HEK293 (cell line): ENCODE data around the gene PAK5.

Source experiments
- CTCF ChIA-PET: fragments of 350-600 bp; formaldehyde crosslinking; extraction: SDS; loops from one replicate; lab custom pipeline; 2021; ENCODE audit warnings: antibody characterized with exemption; lab: Yijun Ruan, JAX
- POLR2A ChIA-PET: fragments of 300-600 bp; formaldehyde crosslinking; extraction: SDS; loops from one replicate; lab custom pipeline; 2020; ENCODE audit warnings: antibody characterized with exemption, inconsistent platforms; lab: Yijun Ruan, JAX
- H3K27ac ChIP-seq: fragments of 200-500 bp; sonication (Bioruptor generic); 2 replicates; pipeline ENCODE4 v1.5.1; 2014; ENCODE audit warnings: low read depth, low read length, control low read depth, inconsistent platforms; ENCODE audit errors: extremely low read depth
- H3K36me3 ChIP-seq, 2 experiments: fragments of 200-500 bp in 1 of 2; sonication (Bioruptor generic) in 1 of 2; 1 replicate in 1 of 2; 2 replicates in 1 of 2; pipeline ENCODE4 v1.5.1; 2014 to 2017; ENCODE audit warnings: inconsistent platforms in 2 of 2, low read length in 2 of 2; ENCODE audit not compliant: control insufficient read depth in 2 of 2, insufficient read depth in 1 of 2
- H3K4me1 ChIP-seq: fragments of 200-500 bp; sonication (Bioruptor generic); 2 replicates; pipeline ENCODE4 v1.5.1; 2014; ENCODE audit warnings: mild to moderate bottlenecking, low read length, inconsistent platforms; ENCODE audit not compliant: control insufficient read depth, insufficient read depth
- H3K4me3 ChIP-seq: 2 replicates; pipeline ENCODE4 v1.5.1; 2011; ENCODE audit warnings: low read depth, mild to moderate bottlenecking, control low read depth, low read length, moderate library complexity
- H3K9me3 ChIP-seq: fragments of 200-500 bp; sonication (Bioruptor generic); 2 replicates; pipeline ENCODE4 v1.5.1; 2014; ENCODE audit warnings: low read depth, low read length, inconsistent platforms; ENCODE audit not compliant: control insufficient read depth, insufficient read depth
- HOXC10 ChIP-seq: sonication (generic); formaldehyde crosslinking; IDR thresholded peaks from 2 replicates; pipeline ENCODE4 v1.8.1; 2023; ENCODE audit warnings: mild to moderate bottlenecking, missing genetic modification reagents
- KLF16 ChIP-seq: fragments of 450-650 bp; formaldehyde crosslinking; IDR thresholded peaks from 2 replicates; pipeline ENCODE4 v1.5.1; 2017; ENCODE audit warnings: missing biosample characterization, missing genetic modification characterization
- PRDM10 ChIP-seq: fragments of 450-650 bp; formaldehyde crosslinking; IDR thresholded peaks from 2 replicates; pipeline ENCODE4 v1.5.1; 2016; ENCODE audit warnings: missing biosample characterization, missing genetic modification characterization
- PRDM4 ChIP-seq: fragments of 450-650 bp; formaldehyde crosslinking; IDR thresholded peaks from 2 replicates; pipeline ENCODE4 v1.5.1; 2017; ENCODE audit warnings: missing biosample characterization, missing genetic modification characterization
- ZBTB44 ChIP-seq: fragments of 450-650 bp; IDR thresholded peaks from 2 replicates; pipeline ENCODE4 v1.5.1; 2018; ENCODE audit warnings: missing biosample characterization, mild to moderate bottlenecking, missing genetic modification characterization
- ZBTB6 ChIP-seq: fragments of 450-650 bp; formaldehyde crosslinking; IDR thresholded peaks from 2 replicates; pipeline ENCODE4 v1.5.1; 2017; ENCODE audit warnings: missing biosample characterization, missing genetic modification characterization
- ZFP41 ChIP-seq: fragments of 450-650 bp; formaldehyde crosslinking; IDR thresholded peaks from 2 replicates; pipeline ENCODE4 v1.5.1; 2016; ENCODE audit warnings: missing biosample characterization, missing genetic modification characterization, borderline replicate concordance
- ZNF10 ChIP-seq: fragments of 450-650 bp; formaldehyde crosslinking; IDR thresholded peaks from 2 replicates; pipeline ENCODE4 v1.5.1; 2017; ENCODE audit warnings: missing biosample characterization, missing genetic modification characterization
- ZNF19 ChIP-seq: fragments of 450-650 bp; formaldehyde crosslinking; IDR thresholded peaks from 2 replicates; pipeline ENCODE4; 2016; ENCODE audit warnings: missing biosample characterization, missing genetic modification characterization, low read depth
- ZNF274 ChIP-seq, 2 experiments: fragments of 200-500 bp in 1 of 2; fragments of 450-650 bp in 1 of 2; sonication (Bioruptor generic) in 1 of 2; formaldehyde crosslinking in 1 of 2; IDR thresholded peaks; 2 replicates each; pipeline versions ENCODE4 v1.5.1 to v1.6.1; 2014 to 2016; ENCODE audit warnings: borderline replicate concordance in 1 of 2, inconsistent platforms in 1 of 2, low read length in 1 of 2, missing biosample characterization in 1 of 2, missing genetic modification characterization in 1 of 2
- ZNF292 ChIP-seq: fragments of 450-650 bp; formaldehyde crosslinking; IDR thresholded peaks from 2 replicates; pipeline ENCODE4 v1.5.1; 2016; ENCODE audit warnings: low read depth, missing biosample characterization, missing genetic modification characterization, borderline replicate concordance
- ZNF341 ChIP-seq: fragments of 450-650 bp; formaldehyde crosslinking; IDR thresholded peaks from 2 replicates; pipeline ENCODE4; 2016; ENCODE audit warnings: low read depth, missing biosample characterization, missing genetic modification characterization
- ZNF354C ChIP-seq: fragments of 450-650 bp; formaldehyde crosslinking; IDR thresholded peaks from 2 replicates; pipeline ENCODE4 v1.5.1; 2016; ENCODE audit warnings: missing biosample characterization, missing genetic modification characterization, low read depth, borderline replicate concordance
- ZNF449 ChIP-seq: fragments of 450-650 bp; formaldehyde crosslinking; IDR thresholded peaks from 2 replicates; pipeline ENCODE4 v1.5.1; 2017; ENCODE audit warnings: missing biosample characterization, mild to moderate bottlenecking, missing genetic modification characterization, moderate library complexity
- ZNF596 ChIP-seq: fragments of 450-650 bp; IDR thresholded peaks from 2 replicates; pipeline ENCODE4 v1.5.0; 2018; ENCODE audit warnings: missing biosample characterization, mild to moderate bottlenecking, missing genetic modification characterization, moderate library complexity
- ZNF600 ChIP-seq: fragments of 450-650 bp; formaldehyde crosslinking; IDR thresholded peaks from 2 replicates; pipeline ENCODE4 v1.5.1; 2016; ENCODE audit warnings: missing biosample characterization, missing genetic modification characterization
- ZNF623 ChIP-seq: fragments of 450-650 bp; formaldehyde crosslinking; IDR thresholded peaks from 2 replicates; pipeline ENCODE4 v1.5.1; 2016; ENCODE audit warnings: missing biosample characterization, missing genetic modification characterization
- ZNF654 ChIP-seq: fragments of 450-650 bp; formaldehyde crosslinking; IDR thresholded peaks from 2 replicates; pipeline ENCODE4 v1.5.1; 2016; ENCODE audit warnings: low read depth, missing biosample characterization, missing genetic modification characterization
- ZNF76 ChIP-seq: fragments of 450-650 bp; formaldehyde crosslinking; IDR thresholded peaks from 2 replicates; pipeline ENCODE4; 2016; ENCODE audit warnings: low read depth, missing biosample characterization, missing genetic modification characterization, borderline replicate concordance
- TF ChIP-seq, protein P1 (sequence below): fragments of 450-650 bp; formaldehyde crosslinking; IDR thresholded peaks from 2 replicates; pipeline ENCODE4 v1.5.1; 2017; ENCODE audit warnings: missing biosample characterization, missing genetic modification characterization

The PAK5 gene

GRCh38 chr20:9740486-9740885 is 98.4 kb downstream of the PAK5 start:
- CTCF ChIA-PET: no interaction called here

DNA sequence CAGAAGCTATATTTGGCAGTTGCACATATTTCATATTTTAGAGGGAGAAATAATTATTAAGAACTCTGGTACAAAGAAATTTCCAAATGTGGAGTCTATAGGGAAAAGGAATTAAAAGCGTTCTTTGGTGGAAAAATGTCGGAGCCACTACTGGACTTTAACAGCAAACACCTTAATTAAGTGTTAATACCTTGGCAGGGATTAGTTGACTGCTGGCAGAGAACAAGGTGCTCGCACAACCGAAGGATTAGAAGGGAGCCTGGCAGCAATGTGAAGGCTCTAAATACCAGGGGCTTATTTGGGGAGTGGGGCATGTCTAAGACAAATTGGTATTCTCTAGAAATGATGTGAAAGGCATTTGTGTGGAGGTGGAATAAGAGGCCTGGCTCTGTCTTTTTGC is 98.9 kb downstream of the PAK5 start:
- H3K4me1 ChIP-seq: no peaks in the 10 kb centered on the region
- POLR2A ChIA-PET: no interaction called here
- CTCF ChIA-PET: no interaction called here
- TF ChIP-seq ZNF76 (tag by site-specific recombination) (no peak), KLF16 (tag by site-specific recombination) (no peak), ZNF654 (tag by site-specific recombination) (no peak), ZBTB6 (tag by site-specific recombination) (no peak), ZBTB44 (no peak), ZNF19 (no peak), ZFP41 (tag by site-specific recombination) (no peak), PRDM4 (tag by site-specific recombination) (no peak), ZNF596 (tag by site-specific recombination) (no peak)

More at GRCh38 chr20:9740486-9740885, 98.4 kb downstream of the PAK5 start:
- no peak for TF ChIP-seq ZFP41 (tag by site-specific recombination)
- no peak for TF ChIP-seq ZNF10 (tag by site-specific recombination)
- TF ChIP-seq ZNF623 (tag by site-specific recombination): no peak
- TF ChIP-seq ZNF449 (tag by site-specific recombination): no peak
- no peak for TF ChIP-seq ZNF354C
- no peak for TF ChIP-seq KLF16 (tag by site-specific recombination)
- TF ChIP-seq, protein P1, sequence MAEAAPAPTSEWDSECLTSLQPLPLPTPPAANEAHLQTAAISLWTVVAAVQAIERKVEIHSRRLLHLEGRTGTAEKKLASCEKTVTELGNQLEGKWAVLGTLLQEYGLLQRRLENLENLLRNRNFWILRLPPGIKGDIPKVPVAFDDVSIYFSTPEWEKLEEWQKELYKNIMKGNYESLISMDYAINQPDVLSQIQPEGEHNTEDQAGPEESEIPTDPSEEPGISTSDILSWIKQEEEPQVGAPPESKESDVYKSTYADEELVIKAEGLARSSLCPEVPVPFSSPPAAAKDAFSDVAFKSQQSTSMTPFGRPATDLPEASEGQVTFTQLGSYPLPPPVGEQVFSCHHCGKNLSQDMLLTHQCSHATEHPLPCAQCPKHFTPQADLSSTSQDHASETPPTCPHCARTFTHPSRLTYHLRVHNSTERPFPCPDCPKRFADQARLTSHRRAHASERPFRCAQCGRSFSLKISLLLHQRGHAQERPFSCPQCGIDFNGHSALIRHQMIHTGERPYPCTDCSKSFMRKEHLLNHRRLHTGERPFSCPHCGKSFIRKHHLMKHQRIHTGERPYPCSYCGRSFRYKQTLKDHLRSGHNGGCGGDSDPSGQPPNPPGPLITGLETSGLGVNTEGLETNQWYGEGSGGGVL (tag by site-specific recombination): no peak
- TF ChIP-seq HOXC10: no peak
- no peak for TF ChIP-seq ZNF600
- no peak for TF ChIP-seq ZNF274 (IDR thresholded peaks at IDR 0.05; ENCODE audit: low read length)
- no peak for TF ChIP-seq ZNF274 (tag by site-specific recombination; IDR thresholded peaks at IDR 0.05; ENCODE audit: borderline replicate concordance)
- no peak for TF ChIP-seq ZNF341 (tag by site-specific recombination)
- TF ChIP-seq ZNF292 (tag by site-specific recombination): no peak
- no peak for TF ChIP-seq PRDM10 (tag by site-specific recombination)
- H3K27ac ChIP-seq: no peak overlapping the region
- no peaks in the 10 kb centered on the region for H3K36me3 ChIP-seq
- no peaks in the 10 kb centered on the region for H3K9me3 ChIP-seq
- no peak overlapping the region for H3K4me3 ChIP-seq
- POLR2A ChIA-PET: no interaction called here
- no peaks in the 10 kb centered on the region for H3K4me1 ChIP-seq

More for the DNA sequence above, 98.9 kb downstream of the PAK5 start:
- H3K36me3 ChIP-seq: no peaks in the 10 kb centered on the region
- H3K9me3 ChIP-seq: no peaks in the 10 kb centered on the region; the same call in 1 of the 2 replicates
- no peak overlapping the region for H3K4me3 ChIP-seq
- H3K27ac ChIP-seq: no peak overlapping the region
